Brain microvascular endothelial cell (primary cell): ENCODE results near the gene KRT80.

Experiments used
- DNase-seq: peaks from one replicate; pipeline ENCODE4 v3.0.0-alpha.2; 2020
- H3K27ac ChIP-seq: fragments of 250-450 bp; sonication (Bioruptor Pico); 2 replicates; pipeline ENCODE4 v1.5.1; 2020; ENCODE audit warnings: mild to moderate bottlenecking, moderate library complexity
- H3K27me3 ChIP-seq: fragments of 250-450 bp; sonication (Bioruptor Pico); replicated peaks from 2 replicates; pipeline ENCODE4 v1.5.1; 2020; ENCODE audit warnings: mild to moderate bottlenecking
- H3K36me3 ChIP-seq: fragments of 250-450 bp; sonication (Bioruptor Pico); replicated peaks from 2 replicates; pipeline ENCODE4 v1.5.1; 2020; ENCODE audit warnings: mild to moderate bottlenecking
- H3K4me3 ChIP-seq: 2 replicates; pipeline ENCODE4 v1.5.1; 2011; ENCODE audit warnings: low read depth, mild to moderate bottlenecking, control low read depth, low read length, moderate library complexity
- CTCF ChIP-seq: IDR thresholded peaks from 2 replicates; pipeline ENCODE4 v1.5.1; 2011; ENCODE audit warnings: low read depth, mild to moderate bottlenecking, moderate library complexity, low read length, control low read depth, inconsistent platforms; ENCODE audit errors: missing control alignments
- in situ Hi-C: cut with HindIII; loops from 2 replicates; pipeline ENCODE4 v1.10.0; 2017; ENCODE audit warnings: low sequenced_read_pairs, low pct_ligation_motif_present

The KRT80 gene

GRCh38 chr12:52190860-52191729 is 719 bp downstream of the KRT80 start:
- in situ Hi-C loops: no loop called here
- H3K27me3 ChIP-seq: no peaks in the 10 kb centered on the region
- H3K36me3 ChIP-seq: no peaks in the 10 kb centered on the region
- no peak for TF ChIP-seq CTCF
- H3K4me3 ChIP-seq: no peak overlapping the region
- H3K27ac ChIP-seq: no peak overlapping the region
- DNase-seq: no peak

- no peak for DNase-seq
- no peak overlapping the region for H3K27ac ChIP-seq
- H3K36me3 ChIP-seq: no peaks in the 10 kb centered on the region
- peak; percentile 26 for TF ChIP-seq CTCF
- in situ Hi-C loops: no loop called here
- H3K27me3 ChIP-seq: no peaks in the 10 kb centered on the region
- H3K4me3 ChIP-seq: no peak overlapping the region
Measured at GRCh38 chr12:52189376-52190174, 2.2 kb downstream of the KRT80 start.

DNA sequence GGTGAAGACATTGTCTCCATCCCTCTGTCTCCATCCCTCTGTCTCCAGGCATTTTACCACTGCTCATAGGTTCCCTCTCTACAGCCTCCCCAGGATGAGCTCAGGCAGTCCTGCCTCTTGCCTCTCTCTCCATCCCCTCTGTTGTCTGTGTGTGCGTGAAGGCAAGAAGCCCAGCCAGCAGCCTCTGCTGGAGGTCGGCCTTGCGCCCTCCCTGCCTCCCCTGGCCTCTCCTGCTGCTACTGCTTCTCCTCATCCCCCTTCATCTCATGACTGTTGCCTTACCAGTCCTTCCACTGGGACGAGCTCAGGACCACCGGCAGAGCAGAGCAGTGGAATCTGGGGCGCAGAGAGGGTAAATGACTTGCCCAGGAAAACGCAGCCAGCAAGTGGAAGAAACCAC is 3.2 kb downstream of the KRT80 start:
- TF ChIP-seq CTCF: no peak
- in situ Hi-C loops: no loop called here
- DNase-seq: no peak
- no peak overlapping the region for H3K4me3 ChIP-seq
- no peaks in the 10 kb centered on the region for H3K36me3 ChIP-seq
- H3K27me3 ChIP-seq: no peaks in the 10 kb centered on the region
- no peak overlapping the region for H3K27ac ChIP-seq

DNA sequence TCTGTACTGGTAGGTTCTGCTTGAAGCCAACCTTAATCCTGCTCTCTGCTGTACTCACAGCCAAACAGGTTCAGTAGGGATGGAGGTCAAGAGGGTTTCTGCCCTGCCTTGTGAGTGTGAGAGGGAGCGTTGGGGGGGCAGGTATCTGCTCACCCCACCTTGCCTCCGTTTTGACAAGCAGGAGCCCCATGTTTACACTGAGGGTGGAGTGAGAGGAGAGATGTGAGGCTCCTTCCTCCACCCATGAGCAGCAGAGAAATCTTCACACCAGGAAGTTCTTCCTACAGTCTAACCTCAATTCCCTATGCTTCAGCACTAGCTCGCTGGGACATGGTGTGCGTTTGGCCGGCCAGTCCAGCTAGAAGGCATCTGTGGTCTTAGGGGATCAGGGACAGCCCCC is 4.2 kb downstream of the KRT80 start:
- in situ Hi-C loops: no loop called here
- TF ChIP-seq CTCF: no peak
- Histone ChIP-seq H3K36me3 (no peaks in the 10 kb centered on the region), H3K4me3 (no peak overlapping the region), H3K27me3 (no peaks in the 10 kb centered on the region), H3K27ac (no peak overlapping the region)
- no peak for DNase-seq

- no peak for TF ChIP-seq CTCF
- Histone ChIP-seq H3K27me3 (no peaks in the 10 kb centered on the region), H3K4me3 (no peak overlapping the region), H3K27ac (no peak overlapping the region), H3K36me3 (no peaks in the 10 kb centered on the region)
- DNase-seq: no peak
- in situ Hi-C loops: no loop called here
Measured at GRCh38 chr12:52187206-52187605, 4.6 kb downstream of the KRT80 start.
